ENCODE measurements around the gene ROPN1B.
"Not testable (repeated sequence)": the region's sequence is repeated elsewhere in the genome, so short reads cannot be mapped to it uniquely, and the experiment has no call there.

DNA sequence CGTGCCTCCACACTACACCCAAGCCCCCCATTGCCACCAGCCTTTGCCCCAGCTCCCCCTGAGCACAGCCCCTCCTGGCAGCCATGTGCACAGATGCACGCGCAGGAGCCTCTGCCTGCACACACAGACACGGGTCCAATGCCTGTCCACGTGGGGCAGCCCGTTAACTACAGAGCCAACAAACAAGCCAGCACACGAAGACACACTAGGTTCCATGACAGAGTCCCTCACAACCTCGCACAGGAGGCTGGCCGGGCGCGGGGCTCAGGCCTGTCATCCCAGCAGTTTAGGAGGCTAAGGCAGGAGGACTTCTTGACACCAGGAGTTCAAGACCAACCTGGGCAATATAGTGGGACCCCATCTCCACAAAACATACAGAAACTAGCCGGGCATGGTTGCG is 43.3 kb upstream of the ROPN1B start:
- TF ChIP-seq, protein P1, sequence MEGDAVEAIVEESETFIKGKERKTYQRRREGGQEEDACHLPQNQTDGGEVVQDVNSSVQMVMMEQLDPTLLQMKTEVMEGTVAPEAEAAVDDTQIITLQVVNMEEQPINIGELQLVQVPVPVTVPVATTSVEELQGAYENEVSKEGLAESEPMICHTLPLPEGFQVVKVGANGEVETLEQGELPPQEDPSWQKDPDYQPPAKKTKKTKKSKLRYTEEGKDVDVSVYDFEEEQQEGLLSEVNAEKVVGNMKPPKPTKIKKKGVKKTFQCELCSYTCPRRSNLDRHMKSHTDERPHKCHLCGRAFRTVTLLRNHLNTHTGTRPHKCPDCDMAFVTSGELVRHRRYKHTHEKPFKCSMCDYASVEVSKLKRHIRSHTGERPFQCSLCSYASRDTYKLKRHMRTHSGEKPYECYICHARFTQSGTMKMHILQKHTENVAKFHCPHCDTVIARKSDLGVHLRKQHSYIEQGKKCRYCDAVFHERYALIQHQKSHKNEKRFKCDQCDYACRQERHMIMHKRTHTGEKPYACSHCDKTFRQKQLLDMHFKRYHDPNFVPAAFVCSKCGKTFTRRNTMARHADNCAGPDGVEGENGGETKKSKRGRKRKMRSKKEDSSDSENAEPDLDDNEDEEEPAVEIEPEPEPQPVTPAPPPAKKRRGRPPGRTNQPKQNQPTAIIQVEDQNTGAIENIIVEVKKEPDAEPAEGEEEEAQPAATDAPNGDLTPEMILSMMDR (IDR thresholded peaks at IDR 0.05): not testable (repeated sequence)
- TF ChIP-seq POLR2A (IDR thresholded peaks at IDR 0.05): not testable (repeated sequence)

All from esophagus squamous epithelium (tissue), 4 donors.